ENCODE data around the gene KIF17.

Gene KIF17

GRCh38 chr1:20666146-20666545 is 51.7 kb downstream of the KIF17 start:
- peak in 2 of 10 donors; percentile 23 to 80 for DNase-seq
- intact Hi-C loops (cut with DNase I) = no loop called here

- DNase-seq = peak in 3 of 10 donors; percentile 62 to 70 (median 65)
- intact Hi-C loops (cut with DNase I) = no loop called here
These were observed 52.1 kb downstream of the KIF17 start for GRCh38 chr1:20665726-20666125.

- intact Hi-C loops (cut with DNase I) = no loop called here
- peak in 3 of 10 donors; percentile 46 to 52 (median 50) for DNase-seq
These were observed 53.7 kb downstream of the KIF17 start for GRCh38 chr1:20663969-20664715.

GRCh38 chr1:20663365-20663764 is 54.4 kb downstream of the KIF17 start:
- intact Hi-C loops (cut with DNase I) = no loop called here
- peak in 3 of 10 donors; percentile 25 to 51 (median 34) for DNase-seq

- DNase-seq = peak in 1 of 10 donors; percentile 29
- intact Hi-C loops (cut with DNase I) = no loop called here
These were observed 55.7 kb downstream of the KIF17 start for GRCh38 chr1:20662110-20662475.

- peak; percentile 93 to 100 (median 96) for DNase-seq
- intact Hi-C loops (cut with DNase I) = no loop called here
These were observed 56.3 kb downstream of the KIF17 start, which contains the start of gene DDOST for GRCh38 chr1:20661207-20662109. Gene DDOST (minus strand): TSS chr1:20661369. CDS start chr1:20661350, 19 bp downstream.

- DNase-seq = no peak
- intact Hi-C loops (cut with DNase I) = no loop called here
These were observed 57.0 kb downstream of the KIF17 start for GRCh38 chr1:20660847-20661206.

- peak in 1 of 10 donors; percentile 12 for DNase-seq
- intact Hi-C loops (cut with DNase I) = no loop called here
These were observed 57.4 kb downstream of the KIF17 start for GRCh38 chr1:20660363-20660762.

GRCh38 chr1:20658166-20658915 is 59.5 kb downstream of the KIF17 start:
- DNase-seq = peak in 3 of 10 donors; percentile 63 to 69 (median 65)

GRCh38 chr1:20657024-20657423 is 60.8 kb downstream of the KIF17 start:
- intact Hi-C loops (cut with DNase I) = no loop called here
- DNase-seq = peak in 2 of 10 donors; percentile 41 to 56

More at GRCh38 chr1:20658166-20658915, 59.5 kb downstream of the KIF17 start:
- intact Hi-C loops (cut with DNase I) = no loop called here

GRCh38 chr1:20654104-20654690 is 63.6 kb downstream of the KIF17 start:
- DNase-seq = peak; percentile 34 to 93 (median 64)
- intact Hi-C loops (cut with DNase I) = no loop called here

- peak in 2 of 10 donors; percentile 40 to 49 for DNase-seq
- intact Hi-C loops (cut with DNase I) = no loop called here
These were observed 65.5 kb downstream of the KIF17 start for GRCh38 chr1:20652300-20652699.

GRCh38 chr1:20648946-20649345 is 68.9 kb downstream of the KIF17 start:
- intact Hi-C loops (cut with DNase I) = no loop called here
- DNase-seq = peak in 2 of 10 donors; percentile 69 to 73

GRCh38 chr1:20648438-20648837 is 69.4 kb downstream of the KIF17 start:
- intact Hi-C loops (cut with DNase I) = no loop called here
- DNase-seq = peak in 2 of 10 donors; percentile 25 to 37

- intact Hi-C loops (cut with DNase I) = no loop called here
- DNase-seq = peak in 2 of 10 donors; percentile 73 to 82
These were observed 72.4 kb downstream of the KIF17 start for GRCh38 chr1:20645414-20645813.

- intact Hi-C loops (cut with DNase I) = no loop called here
- peak in 2 of 10 donors; percentile 35 to 78 for DNase-seq
These were observed 73.4 kb downstream of the KIF17 start for GRCh38 chr1:20644416-20644815.

- intact Hi-C loops (cut with DNase I) = no loop called here
These were observed 74.7 kb downstream of the KIF17 start for GRCh38 chr1:20643080-20643479.

GRCh38 chr1:20641975-20642374 is 75.8 kb downstream of the KIF17 start:
- intact Hi-C loops (cut with DNase I) = no loop called here

More at GRCh38 chr1:20643080-20643479, 74.7 kb downstream of the KIF17 start:
- peak in 1 of 10 donors; percentile 52 for DNase-seq

GRCh38 chr1:20640183-20640597 is 77.6 kb downstream of the KIF17 start:
- intact Hi-C loops (cut with DNase I) = no loop called here
- DNase-seq = peak in 5 of 10 donors; percentile 37 to 87 (median 54)

More at GRCh38 chr1:20641975-20642374, 75.8 kb downstream of the KIF17 start:
- DNase-seq = peak in 1 of 10 donors; percentile 44

Data from posterior cingulate gyrus (tissue), 11 donors.